HepG2 (cell line): Measurements from ENCODE around the gene NOP58. TPM values are rescaled to one million over a fixed set of nuclear protein-coding genes. Genes with fewer than 3 reads are reported as not detected.

Experiments
- ADNP ChIP-seq: sonication (generic); formaldehyde crosslinking; IDR thresholded peaks from 2 replicates; pipeline ENCODE4 v1.4.0; 2020; ENCODE audit warnings: missing genetic modification reagents
- GLI4 ChIP-seq: sonication (generic); formaldehyde crosslinking; IDR thresholded peaks from 2 replicates; pipeline ENCODE4 v1.5.1; 2020; ENCODE audit warnings: missing genetic modification reagents, mild to moderate bottlenecking, moderate library complexity, borderline replicate concordance
- HHEX ChIP-seq: IDR thresholded peaks from 2 replicates; pipeline ENCODE4 v1.6.1; 2016; ENCODE audit warnings: control low read depth
- JARID2 ChIP-seq: sonication (generic); formaldehyde crosslinking; IDR thresholded peaks from 2 replicates; pipeline ENCODE4 v1.8.1; 2023; ENCODE audit warnings: missing genetic modification reagents, inconsistent platforms; ENCODE audit not compliant: insufficient replicate concordance
- KIAA2018 ChIP-seq: sonication (generic); formaldehyde crosslinking; IDR thresholded peaks from 2 replicates; pipeline ENCODE4 v1.5.0; 2020; ENCODE audit warnings: mild to moderate bottlenecking, missing genetic modification reagents, borderline replicate concordance
- RFX3 ChIP-seq: IDR thresholded peaks from 2 replicates; pipeline ENCODE4 v1.6.1; 2016; ENCODE audit warnings: missing biosample characterization, missing genetic modification reagents
- SNAPC2 ChIP-seq: sonication (generic); formaldehyde crosslinking; IDR thresholded peaks from 2 replicates; pipeline ENCODE4 v1.8.1; 2022; ENCODE audit warnings: mild to moderate bottlenecking, missing genetic modification reagents
- ZBTB49 ChIP-seq: sonication (generic); formaldehyde crosslinking; IDR thresholded peaks from 2 replicates; pipeline ENCODE4 v1.4.0; 2020; ENCODE audit warnings: missing genetic modification reagents, borderline replicate concordance
- ZHX2 ChIP-seq, 2 experiments: sonication (generic) in 1 of 2; formaldehyde crosslinking in 1 of 2; IDR thresholded peaks; 2 replicates each; pipeline versions ENCODE4 v1.6.1 to v1.9.0; 2014 to 2022; ENCODE audit warnings: antibody characterized with exemption in 1 of 2, borderline replicate concordance in 1 of 2, inconsistent platforms in 1 of 2, low read depth in 1 of 2, missing genetic modification reagents in 1 of 2
- ZNF530 ChIP-seq: sonication (generic); formaldehyde crosslinking; IDR thresholded peaks from 2 replicates; pipeline ENCODE4 v1.5.0; 2020; ENCODE audit warnings: low read depth, mild to moderate bottlenecking, missing genetic modification reagents
- polyA plus RNA-seq, 8 experiments: library from polyadenylated mRNA; depleted of rRNA in 3 of 8; stranded (reverse) in 7 of 8; unstranded in 1 of 8; fragments of >200 nt; fragmentation: Illumina TruSeq in 4 of 8; extraction: Trizol in 4 of 8; gene quantifications; 2 replicates each; pipeline versions ENCODE4 v1.2.1 to v1.2.3, GENCODE V29; 2011 to 2016; ENCODE audit warnings: low read depth in 4 of 8, missing spikeins in 1 of 8, mixed read lengths in 1 of 8; ENCODE audit not compliant: insufficient read depth in 1 of 8
- total RNA-seq, 5 experiments: library from RNA; depleted of rRNA; stranded (reverse); fragments of >200 nt; fragmentation: Illumina TruSeq; extraction: Trizol; gene quantifications; 2 replicates each; pipeline ENCODE4 v1.2.3, GENCODE V29; 2016; ENCODE audit warnings: low read depth in 1 of 5

NOP58 gene
- total and polyA plus RNA-seq, 2 of the 13 experiments (the other 11 are each of a cell fraction or from before 2014, with no cell fraction given), result 74.9 to 203 TPM

- no peak for TF ChIP-seq KIAA2018 (CRISPR knock-in tag)
- no peak for TF ChIP-seq RFX3 (CRISPR knock-in tag)
- TF ChIP-seq ADNP, result no peak
- TF ChIP-seq ZHX2 (IDR thresholded peaks at IDR 0.05; ENCODE audit: low read depth), result peak; percentile 93
- no peak for TF ChIP-seq ZHX2 (CRISPR knock-in tag; IDR thresholded peaks at IDR 0.05; ENCODE audit: borderline replicate concordance)
- no peak for TF ChIP-seq GLI4
- TF ChIP-seq ZBTB49 (CRISPR knock-in tag), result peak; percentile 23; the same call in 1 of the 2 replicates
- TF ChIP-seq ZNF530 (CRISPR knock-in tag), result no peak
- TF ChIP-seq JARID2 (CRISPR knock-in tag), result peak; percentile 47
- TF ChIP-seq HHEX, result no peak
- TF ChIP-seq SNAPC2, result peak; percentile 93
These were observed 27.0 kb upstream of the NOP58 start, which contains the start of gene SUMO1 (continued) for GRCh38 chr2:202238234-202239197.
